ENCODE data around the gene CHD9. TPM values are rescaled to one million over a fixed set of nuclear protein-coding genes. Genes with fewer than 3 reads are reported as not detected.
"Not testable (repeated sequence)": the region's sequence is repeated elsewhere in the genome, so short reads cannot be mapped to it uniquely, and the experiment has no call there.

The CHD9 gene
- total RNA-seq, 4 donors from 2014 or later = 45.2 to 64.0 (median 49.5) TPM

GRCh38 chr16:53069772-53070171 lies 15.0 kb downstream of the CHD9 start:
- no peak for TF ChIP-seq CTCF (IDR thresholded peaks at IDR 0.05)
- no peak for TF ChIP-seq POLR2AphosphoS5 (IDR thresholded peaks at IDR 0.05)
- TF ChIP-seq EP300 (IDR thresholded peaks at IDR 0.05) = no peak
- TF ChIP-seq POLR2A (IDR thresholded peaks at IDR 0.05; ENCODE audit: low read depth) = no peak
- H3K36me3 ChIP-seq = peaks cover 0 to 8% (median 0%) of the 10 kb centered on the region in 4 donors
- DNase-seq (ENCODE audit: extremely low spot score) = no peak

GRCh38 chr16:53071748-53072301 lies 17.0 kb downstream of the CHD9 start:
- Histone ChIP-seq H3K9me3 (no peaks in the 10 kb centered on the region), H3K27ac (replicated peaks in 1 of 4) (peak overlapping the region; percentile 44 to 72 (median 47)), H3K36me3 (peaks cover 0 to 8% (median 0%) of the 10 kb centered on the region in 4 donors), H3K27me3 (no peaks in the 10 kb centered on the region), H3K4me1 (peaks cover 17 to 31% (median 27%) of the 10 kb centered on the region in 4 donors), H3K4me3 (peak overlapping the region in 3 of 4 donors; percentile 6 to 17 (median 13))
- no peak for DNase-seq (ENCODE audit: extremely low spot score)
- intact Hi-C loops (cut with DNase I) = no loop called here
- WGBS = 43% methylated on average over 6 of the region's 6 CpGs
- no peak for TF ChIP-seq CTCF (IDR thresholded peaks at IDR 0.05)
- peak in 1 of 2 donors; percentile 4 for TF ChIP-seq POLR2AphosphoS5 (IDR thresholded peaks at IDR 0.05)
- TF ChIP-seq EP300 (IDR thresholded peaks at IDR 0.05) = no peak

More at GRCh38 chr16:53069772-53070171, 15.0 kb downstream of the CHD9 start:
- no peaks in the 10 kb centered on the region for H3K27me3 ChIP-seq
- intact Hi-C loops (cut with DNase I) = no loop called here
- H3K9me3 ChIP-seq = no peaks in the 10 kb centered on the region
- peaks cover 36 to 50% (median 45%) of the 10 kb centered on the region in 4 donors for H3K4me1 ChIP-seq
- H3K4me3 ChIP-seq = no peak overlapping the region
- no peak overlapping the region for H3K27ac ChIP-seq (replicated peaks in 1 of 4)
- 90% methylated on average over 2 of the region's 2 CpGs for WGBS

- WGBS = 88% methylated on average over 6 of the region's 6 CpGs
- Histone ChIP-seq H3K4me1 (peaks cover 17 to 31% (median 27%) of the 10 kb centered on the region in 4 donors), H3K27me3 (no peaks in the 10 kb centered on the region), H3K4me3 (no peak overlapping the region), H3K27ac (replicated peaks in 1 of 4) (no peak overlapping the region), H3K9me3 (no peaks in the 10 kb centered on the region), H3K36me3 (peaks cover 0 to 8% (median 0%) of the 10 kb centered on the region in 4 donors)
- DNase-seq (ENCODE audit: extremely low spot score) = no peak
- intact Hi-C loops (cut with DNase I) = no loop called here
- TF ChIP-seq CTCF (IDR thresholded peaks at IDR 0.05) (no peak), EP300 (IDR thresholded peaks at IDR 0.05) (no peak), POLR2AphosphoS5 (IDR thresholded peaks at IDR 0.05) (no peak), POLR2A (IDR thresholded peaks at IDR 0.05; ENCODE audit: low read depth) (no peak)
These were observed 18.2 kb downstream of the CHD9 start for GRCh38 chr16:53073022-53073421.

- H3K4me1 ChIP-seq = peaks cover 11 to 43% (median 30%) of the 10 kb centered on the region in 4 donors
- H3K9me3 ChIP-seq; H3K36me3 ChIP-seq; H3K27me3 ChIP-seq; H3K4me3 ChIP-seq; intact Hi-C loops (cut with DNase I); DNase-seq (ENCODE audit: extremely low spot score); H3K27ac ChIP-seq (replicated peaks in 1 of 4): not testable (repeated sequence)
- WGBS = 87% methylated on average over 3 of the region's 3 CpGs
These were observed 19.5 kb downstream of the CHD9 start for GRCh38 chr16:53074296-53074695.

GRCh38 chr16:53075461-53075860 lies 20.7 kb downstream of the CHD9 start:
- DNase-seq (ENCODE audit: extremely low spot score); H3K27me3 ChIP-seq; H3K27ac ChIP-seq (replicated peaks in 1 of 4); H3K9me3 ChIP-seq; intact Hi-C loops (cut with DNase I); H3K36me3 ChIP-seq; H3K4me3 ChIP-seq: not testable (repeated sequence)
- 92% methylated on average over 7 of the region's 7 CpGs for WGBS
- peaks cover 23 to 55% (median 39%) of the 10 kb centered on the region in 4 donors for H3K4me1 ChIP-seq

GRCh38 chr16:53078247-53078646 lies 23.5 kb downstream of the CHD9 start:
- Histone ChIP-seq H3K27me3 (no peaks in the 10 kb centered on the region), H3K9me3 (no peaks in the 10 kb centered on the region), H3K27ac (replicated peaks in 1 of 4) (no peak overlapping the region), H3K4me1 (peaks cover 29 to 45% (median 36%) of the 10 kb centered on the region in 4 donors), H3K36me3 (no peaks in the 10 kb centered on the region), H3K4me3 (no peak overlapping the region)
- intact Hi-C loops (cut with DNase I) = no loop called here
- WGBS = 89% methylated on average over 2 of the region's 2 CpGs
- no peak for TF ChIP-seq POLR2A (IDR thresholded peaks at IDR 0.05; ENCODE audit: low read depth)
- TF ChIP-seq CTCF (IDR thresholded peaks at IDR 0.05) = no peak
- TF ChIP-seq POLR2AphosphoS5 (IDR thresholded peaks at IDR 0.05) = no peak
- TF ChIP-seq EP300 (IDR thresholded peaks at IDR 0.05) = no peak
- DNase-seq (ENCODE audit: extremely low spot score) = no peak
